CD4-positive, alpha-beta T cell (primary cell): Measurements from ENCODE around the gene SPNS3. TPM values are rescaled to one million over a fixed set of nuclear protein-coding genes. Genes with fewer than 3 reads are reported as not detected.

Experiments
- ATAC-seq: fragments of 200-7000 bp; cut with Tn5 transposase; one replicate; pipeline ENCODE4 v1.10.0; 2022; ENCODE audit warnings: mild to moderate bottlenecking; ENCODE audit not compliant: poor library complexity
- CTCF ChIA-PET: fragments of 350-600 bp; sonication (Branson Sonifier 250); formaldehyde crosslinking; loops from one replicate; lab custom pipeline; 2021; ENCODE audit warnings: antibody characterized with exemption, inconsistent platforms; lab: Charles Lee
- POLR2A ChIA-PET: fragments of 350-600 bp; sonication (Branson Sonifier 250); formaldehyde crosslinking; loops from one replicate; lab custom pipeline; 2021; ENCODE audit warnings: antibody characterized with exemption, inconsistent platforms; lab: Charles Lee
- DNase-seq, 14 experiments: peaks; one replicate each; pipeline ENCODE4 v3.0.0-alpha.2; 2013 to 2020; ENCODE audit warnings: mixed read lengths in 2 of 14
- H3K27ac ChIP-seq, 2 donors: one replicate each; pipeline versions ENCODE4 v1.5.1 to v1.7.0; 2013; ENCODE audit warnings: low read length in 2 of 2, low read depth in 1 of 2, mild to moderate bottlenecking in 1 of 2
- H3K27me3 ChIP-seq, 2 experiments: 1 replicate in 1 of 2; 2 replicates in 1 of 2; pipeline versions ENCODE4 v1.6.1 to v1.7.0; 2013; ENCODE audit warnings: low read length in 2 of 2, control low read depth in 1 of 2, mild to moderate bottlenecking in 1 of 2, moderate library complexity in 1 of 2; ENCODE audit not compliant: insufficient read depth in 2 of 2, control insufficient read depth in 1 of 2
- H3K36me3 ChIP-seq: one replicate; pipeline ENCODE4 v1.6.1; 2013; ENCODE audit warnings: low read length, control low read depth; ENCODE audit not compliant: insufficient read depth
- H3K4me1 ChIP-seq: one replicate; pipeline ENCODE4 v1.6.1; 2013; ENCODE audit warnings: low read length, control low read depth; ENCODE audit not compliant: insufficient read depth
- H3K4me3 ChIP-seq: one replicate; pipeline ENCODE4 v1.5.1; 2013; ENCODE audit warnings: mild to moderate bottlenecking, low read length, moderate library complexity
- H3K9me3 ChIP-seq, 2 experiments: 1 replicate in 1 of 2; 2 replicates in 1 of 2; pipeline versions ENCODE4 v1.6.1 to v1.7.0; 2013; ENCODE audit warnings: low read length in 2 of 2, mild to moderate bottlenecking in 2 of 2, control low read depth in 1 of 2, moderate library complexity in 1 of 2; ENCODE audit not compliant: control insufficient read depth in 1 of 2, insufficient read depth in 1 of 2
- H3K27ac Mint-ChIP-seq: one replicate; pipeline ENCODE4 v1.8.0; 2020; ENCODE audit warnings: mixed read lengths
- H3K27me3 Mint-ChIP-seq: one replicate; pipeline ENCODE4 v1.8.0; 2021; ENCODE audit warnings: mixed read lengths
- H3K36me3 Mint-ChIP-seq: one replicate; pipeline ENCODE4 v1.8.0; 2021; ENCODE audit warnings: low read depth, mixed read lengths
- H3K4me1 Mint-ChIP-seq: one replicate; pipeline ENCODE4 v1.8.0; 2021; ENCODE audit warnings: low read depth, mixed read lengths
- H3K4me3 Mint-ChIP-seq: one replicate; pipeline ENCODE4 v1.8.0; 2020; ENCODE audit warnings: mild to moderate bottlenecking, mixed read lengths
- H3K9me3 Mint-ChIP-seq: one replicate; pipeline ENCODE4 v1.8.0; 2020; ENCODE audit warnings: mixed read lengths
- CTCF ChIP-seq: fragments of 200-600 bp; IDR thresholded peaks from one replicate; pipeline ENCODE4 v1.8.0; 2022; ENCODE audit warnings: antibody characterized with exemption, mild to moderate bottlenecking
- intact Hi-C, 2 experiments: fragments of 100-400 bp; cut with DNase I in 1 of 2; cut with micrococcal nuclease in 1 of 2; formaldehyde crosslinking; loops; one replicate each; pipeline versions ENCODE4 v1.15.1 to v1.9.0; 2023 to 2025; cut with DNase I, micrococcal nuclease
- total RNA-seq, 174 experiments: library from RNA in 2 of 174; stranded (reverse) in 2 of 174; gene quantifications; one replicate each; pipeline ENCODE4 v1.2.3 and lab custom pipeline; 2021 to 2026

Gene SPNS3
- total RNA-seq, 2 experiments from 2014 or later: 2.3 to 2.5 TPM

GRCh38 chr17:4412933-4413831, 20.6 kb upstream of the SPNS3 start:
- Histone ChIP-seq H3K36me3 (no peaks in the 10 kb centered on the region), H3K27me3 (no peaks in the 10 kb centered on the region), H3K4me3 (peak overlapping the region; percentile 36), H3K9me3 (no peaks in the 10 kb centered on the region), H3K4me1 (peaks cover 7% of the 10 kb centered on the region), H3K27ac (no peak overlapping the region)
- Mint-ChIP-seq H3K27me3 (no peaks in the 10 kb centered on the region), H3K36me3 (no peaks in the 10 kb centered on the region), H3K4me3 (peak overlapping the region; percentile 71), H3K4me1 (peaks cover 5% of the 10 kb centered on the region), H3K27ac (no peak overlapping the region), H3K9me3 (no peaks in the 10 kb centered on the region)
- ATAC-seq (peak; percentile 95), DNase-seq (peak; percentile 82 to 96 (median 92))
- intact Hi-C loops: loop anchor here (1.0 to 10.0 kb wide), 4 partner anchors 109 to 568 kb away; partner anchors contain the start of gene NCBP3 (in 1 of the 2)
- POLR2A ChIA-PET: interaction anchor here (0.9 kb wide), 1 partner anchor 198 kb away, joined by 3 read pairs; no protein-coding TSS in a partner anchor
- peak; percentile 73 for TF ChIP-seq CTCF
- CTCF ChIA-PET: interaction anchor here (0.6 to 4.1 kb wide), 11 partner anchors 11 to 213 kb away, joined by 3 to 37 read pairs (median 4); partner anchors contain the start of gene UBE2G1

- no peaks in the 10 kb centered on the region for H3K9me3 ChIP-seq
- no peaks in the 10 kb centered on the region for H3K36me3 ChIP-seq
- POLR2A ChIA-PET: no interaction called here
- H3K27me3 ChIP-seq: no peaks in the 10 kb centered on the region
- ATAC-seq (no peak), DNase-seq (no peak)
- Mint-ChIP-seq H3K4me3 (no peak overlapping the region), H3K4me1 (peaks cover 5% of the 10 kb centered on the region), H3K27ac (no peak overlapping the region), H3K27me3 (no peaks in the 10 kb centered on the region), H3K9me3 (no peaks in the 10 kb centered on the region), H3K36me3 (no peaks in the 10 kb centered on the region)
- TF ChIP-seq CTCF: no peak
- H3K27ac ChIP-seq: no peak overlapping the region
- intact Hi-C loops: loop anchor here in 1 of 2 experiments (10.0 kb wide), 1 partner anchor 572 kb away; the partner anchor contains the start of gene NCBP3
- H3K4me1 ChIP-seq: peaks cover 13% of the 10 kb centered on the region
- CTCF ChIA-PET: interaction anchor here (1.6 kb wide), 1 partner anchor 113 kb away, joined by 4 read pairs; no protein-coding TSS in a partner anchor
- no peak overlapping the region for H3K4me3 ChIP-seq
Measured at GRCh38 chr17:4417129-4417667, 16.5 kb upstream of the SPNS3 start.

- no peak overlapping the region for H3K4me3 ChIP-seq
- POLR2A ChIA-PET: interaction anchor here (0.6 to 1.1 kb wide), 2 partner anchors 9 to 135 kb away, joined by 3 read pairs; partner anchors contain the start of gene MYBBP1A
- peaks cover 5% of the 10 kb centered on the region for H3K4me1 ChIP-seq
- DNase-seq (peak; percentile 21 to 87 (median 42)), ATAC-seq (peak; percentile 93)
- no peak overlapping the region for H3K27ac ChIP-seq
- Mint-ChIP-seq H3K4me3 (no peak overlapping the region), H3K9me3 (no peaks in the 10 kb centered on the region), H3K4me1 (no peaks in the 10 kb centered on the region), H3K36me3 (no peaks in the 10 kb centered on the region), H3K27me3 (no peaks in the 10 kb centered on the region), H3K27ac (no peak overlapping the region)
- H3K9me3 ChIP-seq: no peaks in the 10 kb centered on the region
- TF ChIP-seq CTCF: peak; percentile 80
- CTCF ChIA-PET: interaction anchor here (0.8 to 1.1 kb wide), 3 partner anchors 152 to 204 kb away, joined by 3 to 5 read pairs (median 4); no protein-coding TSS in a partner anchor
- H3K27me3 ChIP-seq: no peaks in the 10 kb centered on the region
- intact Hi-C loops: loop anchor here (1.0 to 2.0 kb wide), 4 partner anchors 120 to 469 kb away; no protein-coding TSS in a partner anchor
- H3K36me3 ChIP-seq: no peaks in the 10 kb centered on the region
Measured at GRCh38 chr17:4420692-4421131, 13.0 kb upstream of the SPNS3 start.
